Esophagus muscularis mucosa (tissue), 3 donors: ENCODE results near the gene SH2D3C.

Experiments used
- CTCF ChIP-seq, 3 experiments: fragments of 200-600 bp in 2 of 3; fragments of 450-650 bp in 1 of 3; sonication (generic) in 2 of 3; IDR thresholded peaks; one replicate each; pipeline ENCODE4 v1.5.1; 2017 to 2019; ENCODE audit warnings: antibody characterized with exemption in 3 of 3, mild to moderate bottlenecking in 2 of 3, moderate library complexity in 1 of 3
- EP300 ChIP-seq: sonication (generic); formaldehyde crosslinking; IDR thresholded peaks from one replicate; pipeline ENCODE4 v1.6.1; 2017; ENCODE audit warnings: antibody characterized with exemption

- no peak for TF ChIP-seq EP300
- no peak for TF ChIP-seq CTCF (IDR thresholded peaks at IDR 0.05)
Measured at GRCh38 chr9:127789179-127789578, 10.7 kb upstream of the SH2D3C start.
